ENCODE data around the gene SERPINB1. TPM values are rescaled to one million over a fixed set of nuclear protein-coding genes. Genes with fewer than 3 reads are reported as not detected.

Gene SERPINB1
- total RNA-seq, 2 donors from 2014 or later, result 30.6 to 38.5 TPM

- H3K36me3 ChIP-seq (ENCODE audit: control insufficient read depth, insufficient read depth, low read length), result peaks cover 18% of the 10 kb centered on the region
- peak overlapping the region; percentile 97 for H3K27ac Mint-ChIP-seq
- H3K36me3 Mint-ChIP-seq (ENCODE audit: low read depth), result peaks cover 23% of the 10 kb centered on the region
- peak overlapping the region; percentile 70 for H3K4me3 Mint-ChIP-seq
- peak overlapping the region; percentile 6 for H3K27ac ChIP-seq (ENCODE audit: low read depth, low read length)
- H3K4me3 ChIP-seq (ENCODE audit: low read length), result peak overlapping the region; percentile 70
- peak overlapping the region; percentile 63 for H3K9ac ChIP-seq (ENCODE audit: extremely low read depth, low read length, poor library complexity, severe bottlenecking)
- DNase-seq, result no peak
- H3K4me1 ChIP-seq (ENCODE audit: control insufficient read depth, insufficient read depth, low read length), result peaks cover 11% of the 10 kb centered on the region
- WGBS, 2 experiments (ENCODE audit: insufficient coverage in 1 of 2, insufficient read length in 1 of 2), result 60 to 82% methylated on average over 1 to 3 of the region's 3 CpGs
- H3K9me3 Mint-ChIP-seq, result no peaks in the 10 kb centered on the region
- peaks cover 20% of the 10 kb centered on the region for H3K4me1 Mint-ChIP-seq
- no peaks in the 10 kb centered on the region for H3K27me3 Mint-ChIP-seq (ENCODE audit: insufficient read depth)
- H3K9me3 ChIP-seq (ENCODE audit: control insufficient read depth, low read length), result no peaks in the 10 kb centered on the region
- no peak for TF ChIP-seq CTCF (conservative IDR thresholded peaks at IDR 0.05)
- no peaks in the 10 kb centered on the region for H3K27me3 ChIP-seq (ENCODE audit: control insufficient read depth, insufficient read depth, low read length, poor library complexity, severe bottlenecking)
Observed at GRCh38 chr6:2840749-2841061, 958 bp downstream of the SERPINB1 start.

- Histone ChIP-seq H3K9ac (ENCODE audit: extremely low read depth, low read length, poor library complexity, severe bottlenecking) (no peak overlapping the region), H3K36me3 (ENCODE audit: control insufficient read depth, insufficient read depth, low read length) (peaks cover 20% of the 10 kb centered on the region), H3K27me3 (ENCODE audit: control insufficient read depth, insufficient read depth, low read length, poor library complexity, severe bottlenecking) (no peaks in the 10 kb centered on the region), H3K9me3 (ENCODE audit: control insufficient read depth, low read length) (no peaks in the 10 kb centered on the region), H3K27ac (ENCODE audit: low read depth, low read length) (peak overlapping the region; percentile 6), H3K4me1 (ENCODE audit: control insufficient read depth, insufficient read depth, low read length) (peaks cover 11% of the 10 kb centered on the region), H3K4me3 (ENCODE audit: low read length) (peak overlapping the region; percentile 70)
- peaks cover 28% of the 10 kb centered on the region for H3K36me3 Mint-ChIP-seq (ENCODE audit: low read depth)
- 90 to 91% methylated on average over 11 to 12 of the region's 12 CpGs for WGBS, 2 experiments (ENCODE audit: insufficient coverage in 1 of 2, insufficient read length in 1 of 2)
- H3K9me3 Mint-ChIP-seq, result no peaks in the 10 kb centered on the region
- TF ChIP-seq CTCF (conservative IDR thresholded peaks at IDR 0.05), result no peak
- peak overlapping the region; percentile 97 for H3K27ac Mint-ChIP-seq
- H3K27me3 Mint-ChIP-seq (ENCODE audit: insufficient read depth), result no peaks in the 10 kb centered on the region
- DNase-seq, result no peak
- peaks cover 20% of the 10 kb centered on the region for H3K4me1 Mint-ChIP-seq
- H3K4me3 Mint-ChIP-seq, result peak overlapping the region; percentile 70
Observed at GRCh38 chr6:2839982-2840748, 1.5 kb downstream of the SERPINB1 start.

- no peak overlapping the region for H3K27ac ChIP-seq (ENCODE audit: low read depth, low read length)
- 75 to 79% methylated on average over 5 to 9 of the region's 9 CpGs for WGBS, 2 experiments (ENCODE audit: insufficient coverage in 1 of 2, insufficient read length in 1 of 2)
Observed at GRCh38 chr6:2839195-2839981, 2.3 kb downstream of the SERPINB1 start.

More at GRCh38 chr6:2839195-2839981, 2.3 kb downstream of the SERPINB1 start:
- Mint-ChIP-seq H3K4me1 (peaks cover 20% of the 10 kb centered on the region), H3K27ac (no peak overlapping the region), H3K36me3 (ENCODE audit: low read depth) (peaks cover 34% of the 10 kb centered on the region), H3K9me3 (no peaks in the 10 kb centered on the region), H3K4me3 (peak overlapping the region; percentile 70), H3K27me3 (ENCODE audit: insufficient read depth) (no peaks in the 10 kb centered on the region)
- peaks cover 21% of the 10 kb centered on the region for H3K36me3 ChIP-seq (ENCODE audit: control insufficient read depth, insufficient read depth, low read length)
- TF ChIP-seq CTCF (conservative IDR thresholded peaks at IDR 0.05), result no peak
- H3K9me3 ChIP-seq (ENCODE audit: control insufficient read depth, low read length), result no peaks in the 10 kb centered on the region
- no peak for DNase-seq
- H3K4me1 ChIP-seq (ENCODE audit: control insufficient read depth, insufficient read depth, low read length), result peaks cover 11% of the 10 kb centered on the region
- H3K27me3 ChIP-seq (ENCODE audit: control insufficient read depth, insufficient read depth, low read length, poor library complexity, severe bottlenecking), result no peaks in the 10 kb centered on the region
- peak overlapping the region; percentile 33 for H3K4me3 ChIP-seq (ENCODE audit: low read length)
- H3K9ac ChIP-seq (ENCODE audit: extremely low read depth, low read length, poor library complexity, severe bottlenecking), result no peak overlapping the region
